ENCODE data around the gene AP4S1.

Gene AP4S1

DNA sequence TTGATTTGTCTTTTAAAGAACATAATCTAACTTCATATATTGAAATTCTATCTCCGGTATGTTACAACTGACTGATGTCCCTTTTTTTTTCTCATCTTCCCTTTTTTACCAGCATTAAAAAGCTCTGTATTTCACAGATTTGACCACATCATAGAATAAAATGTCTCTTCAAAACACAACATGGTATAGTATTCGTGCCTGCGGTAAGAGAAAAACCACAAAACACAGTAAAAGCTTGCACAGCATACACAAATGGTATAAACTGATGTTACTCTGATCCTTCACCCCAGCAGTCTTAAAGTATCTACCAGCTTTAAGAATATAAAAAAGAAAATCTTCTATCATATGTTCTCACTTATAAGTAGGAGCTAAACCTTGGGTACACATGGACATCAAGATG lies 98.7 kb downstream of the AP4S1 start:
- FAIRE-seq (no peak), DNase-seq (ENCODE audit: insufficient read length, low spot score) (no peak)
- TF ChIP-seq CTCF (IDR thresholded peaks at IDR 0.05; ENCODE audit: insufficient read depth, missing control alignments): no peak

DNA sequence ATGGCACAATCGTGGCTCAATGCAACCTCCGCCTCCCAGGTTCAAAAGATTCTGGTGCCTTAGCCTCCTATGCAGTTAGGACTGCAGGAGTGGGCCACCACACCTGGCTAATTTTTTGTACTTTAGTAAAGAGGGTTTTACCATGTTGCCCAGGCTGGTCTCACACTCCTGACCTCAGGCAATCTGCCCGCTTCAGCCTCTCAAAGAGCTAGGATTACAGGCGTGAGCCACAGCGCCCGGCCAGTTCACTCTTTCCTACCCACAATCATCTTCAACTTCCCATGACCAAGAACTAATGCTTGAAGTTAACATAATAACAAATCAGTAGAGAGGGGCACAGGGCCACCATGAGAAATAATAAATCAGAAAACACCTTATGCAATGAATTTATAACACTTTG lies 99.8 kb downstream of the AP4S1 start:
- TF ChIP-seq CTCF (IDR thresholded peaks at IDR 0.05; ENCODE audit: insufficient read depth, missing control alignments): no peak
- DNase-seq (ENCODE audit: insufficient read length, low spot score): no peak
- FAIRE-seq: no peak

DNA sequence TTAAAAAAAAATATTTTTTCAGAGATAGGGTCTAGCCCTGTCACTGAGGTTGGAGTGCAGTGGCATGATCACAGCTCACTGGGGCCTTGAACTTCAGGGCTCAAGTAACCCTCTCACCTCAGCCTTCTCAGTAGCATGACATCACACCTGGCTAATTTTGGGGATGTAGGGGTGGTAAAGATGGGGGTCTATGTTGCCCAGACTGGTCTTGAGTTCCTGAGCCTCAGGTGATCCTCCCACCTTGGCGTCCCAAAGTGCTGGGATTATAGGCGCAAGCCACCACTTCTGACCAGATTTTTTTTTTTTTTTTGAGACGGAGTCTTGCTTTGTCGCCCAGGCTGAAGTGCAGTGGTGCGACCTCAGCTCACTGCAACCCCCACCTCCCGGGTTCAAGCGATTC lies 101.2 kb downstream of the AP4S1 start:
- FAIRE-seq (no peak), DNase-seq (ENCODE audit: insufficient read length, low spot score) (no peak)
- no peak for TF ChIP-seq CTCF (IDR thresholded peaks at IDR 0.05; ENCODE audit: insufficient read depth, missing control alignments)

DNA sequence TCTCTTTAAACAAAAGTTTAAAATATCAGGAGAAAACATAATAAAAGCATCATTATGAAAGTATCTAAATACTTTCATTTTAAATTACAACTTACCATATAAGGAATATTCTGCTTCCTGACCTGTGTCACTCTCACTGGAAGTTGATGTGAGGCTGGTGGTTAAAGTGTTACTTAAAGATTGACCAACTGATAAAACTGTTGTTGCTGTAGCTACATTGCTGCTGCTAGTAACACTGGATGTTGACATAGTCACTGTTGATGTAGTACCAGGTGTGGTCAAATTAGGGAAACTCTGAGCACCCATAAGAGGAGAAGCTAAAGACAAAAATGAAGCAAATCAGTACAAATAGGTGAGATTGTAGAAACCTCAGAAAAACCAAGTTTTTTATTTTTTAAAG lies 102.2 kb downstream of the AP4S1 start:
- FAIRE-seq (no peak), DNase-seq (ENCODE audit: insufficient read length, low spot score) (no peak)
- no peak for TF ChIP-seq CTCF (IDR thresholded peaks at IDR 0.05; ENCODE audit: insufficient read depth, missing control alignments)

DNA sequence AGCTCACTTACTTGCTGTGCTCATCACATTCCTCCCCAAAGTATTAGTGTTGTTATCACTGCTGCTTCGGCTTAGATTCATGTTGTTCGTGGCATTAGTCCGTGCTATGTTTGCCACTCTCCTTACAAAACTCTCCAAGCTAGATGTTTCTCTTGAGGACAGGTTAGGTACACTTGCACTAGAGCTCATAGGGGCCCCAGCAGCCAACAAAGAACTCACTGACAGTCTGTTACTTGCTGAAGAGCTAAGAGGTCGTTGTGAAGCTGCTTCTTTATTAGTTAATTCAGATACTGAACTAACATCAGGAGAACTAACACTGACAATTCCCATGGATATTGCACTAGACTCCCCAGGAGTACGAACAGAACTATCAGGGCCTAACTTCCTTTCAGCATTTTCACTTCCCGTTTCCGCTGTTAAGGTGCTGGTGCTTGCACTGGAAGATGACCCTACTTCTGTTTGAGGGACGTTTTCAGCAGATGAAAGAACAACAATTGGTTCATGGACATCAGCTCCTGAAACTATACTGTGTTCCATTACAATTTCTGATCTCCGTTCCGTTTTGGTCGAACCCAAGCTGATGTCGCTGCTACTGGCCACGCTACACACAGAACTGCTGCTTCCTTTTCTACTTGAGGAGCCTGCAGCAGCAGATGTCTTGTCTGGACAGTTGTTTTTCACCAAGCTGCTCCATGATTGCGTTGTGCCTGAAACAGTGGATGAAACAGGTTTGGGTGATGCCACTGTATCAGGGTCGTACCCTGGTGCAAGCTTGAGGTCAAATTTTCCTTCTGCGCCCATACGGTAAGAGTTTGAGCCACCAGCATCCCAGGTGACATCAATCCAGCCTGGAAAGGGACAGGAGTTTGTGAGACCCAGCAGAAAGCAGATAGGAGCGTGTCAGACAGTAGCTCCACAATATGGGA lies 103.4 kb downstream of the AP4S1 start:
- DNase-seq (ENCODE audit: insufficient read length, low spot score) (no peak), FAIRE-seq (no peak)
- TF ChIP-seq CTCF (IDR thresholded peaks at IDR 0.05; ENCODE audit: insufficient read depth, missing control alignments): no peak

DNA sequence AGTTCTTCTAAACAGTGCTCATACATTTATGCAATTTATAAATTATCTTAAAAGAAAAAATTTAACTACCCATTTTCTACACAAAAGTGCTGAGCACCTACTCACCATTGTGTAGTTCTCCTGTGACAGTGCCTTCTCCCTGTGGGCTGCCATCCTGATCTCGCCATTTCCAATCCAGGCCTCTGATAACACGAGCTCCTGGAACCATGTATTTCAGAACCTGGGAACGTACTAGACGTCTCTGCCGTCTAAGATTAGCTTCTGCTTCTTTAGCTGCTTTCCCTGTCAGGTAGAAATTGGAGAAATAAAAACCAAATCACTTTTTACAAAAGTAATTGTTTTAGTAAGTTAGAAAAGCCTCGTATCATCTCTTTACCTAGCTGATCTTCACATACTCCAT lies 107.7 kb downstream of the AP4S1 start:
- no peak for TF ChIP-seq CTCF (IDR thresholded peaks at IDR 0.05; ENCODE audit: insufficient read depth, missing control alignments)
- FAIRE-seq (no peak), DNase-seq (ENCODE audit: insufficient read length, low spot score) (no peak)

DNA sequence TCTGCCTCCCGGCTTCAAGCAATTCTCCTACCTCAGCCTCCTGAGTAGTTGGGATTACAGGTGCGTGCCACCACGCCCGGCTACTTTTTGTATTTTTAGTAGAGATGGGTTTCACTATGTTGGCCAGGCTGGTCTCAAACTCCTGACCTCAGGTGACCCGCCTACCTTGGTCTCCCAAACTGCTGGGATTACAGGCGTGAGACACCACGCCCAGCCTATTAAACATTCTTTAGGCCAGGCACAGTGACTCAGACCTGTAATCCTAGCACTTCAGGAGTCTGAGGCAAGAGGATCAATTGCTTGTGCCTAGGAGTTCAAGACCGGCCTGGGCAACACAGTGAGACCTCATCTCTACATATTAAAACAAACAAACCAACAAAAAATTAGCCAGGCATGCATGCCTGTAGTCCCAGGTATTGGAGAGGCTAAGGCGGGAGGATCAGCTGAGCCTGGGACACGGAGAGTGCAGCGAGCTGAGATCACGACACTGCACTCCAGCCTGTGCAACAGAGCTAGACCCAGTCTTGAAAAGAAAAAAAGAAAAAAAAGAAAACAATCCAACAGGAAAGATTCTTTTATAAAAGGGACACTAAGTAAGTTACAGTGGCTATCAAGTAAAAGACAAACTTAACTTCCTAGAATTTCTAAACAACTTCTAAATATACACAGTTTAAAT lies 111.9 kb downstream of the AP4S1 start:
- TF ChIP-seq CTCF (IDR thresholded peaks at IDR 0.05; ENCODE audit: insufficient read depth, missing control alignments): no peak
- FAIRE-seq (no peak), DNase-seq (ENCODE audit: insufficient read length, low spot score) (no peak)

Measured in D721Med (cell line).